ENCODE measurements around the gene ARL8B. TPM values are rescaled to one million over a fixed set of nuclear protein-coding genes. Genes with fewer than 3 reads are reported as not detected.
A peak's percentile ranks its signal among the peaks of the same experiment; 100 is the strongest.
"Not testable (repeated sequence)": the region's sequence is repeated elsewhere in the genome, so short reads cannot be mapped to it uniquely, and the experiment has no call there.

ARL8B gene
- total and polyA plus RNA-seq, 4 donors: 20.2 to 36.2 (median 24.2) TPM

DNA sequence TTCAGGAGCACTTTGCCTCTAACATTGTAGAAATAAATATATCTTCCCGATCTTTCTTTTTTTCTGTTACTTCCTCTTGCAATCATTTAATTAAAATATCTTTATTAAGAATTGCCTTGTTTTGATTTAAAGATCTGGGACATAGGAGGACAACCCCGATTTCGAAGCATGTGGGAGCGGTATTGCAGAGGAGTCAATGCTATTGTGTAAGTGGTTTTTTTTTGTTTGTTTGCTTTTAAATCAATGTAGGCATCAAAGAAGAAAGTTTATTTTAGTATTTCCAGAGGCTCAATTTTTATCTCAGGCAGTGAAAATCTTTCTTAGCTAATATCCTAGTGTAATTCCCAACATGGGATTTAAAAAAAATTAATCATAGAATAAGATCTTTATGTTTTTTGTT lies 49.9 kb downstream of the ARL8B start:
- H3K9me3 ChIP-seq (ENCODE audit: control insufficient read depth in 4 of 4, low read length in 3 of 4): no peaks in the 10 kb centered on the region
- TF ChIP-seq FOXA1 (IDR thresholded peaks at IDR 0.05): no peak
- TF ChIP-seq RAD21 (IDR thresholded peaks at IDR 0.05): no peak
- TF ChIP-seq, protein P1, sequence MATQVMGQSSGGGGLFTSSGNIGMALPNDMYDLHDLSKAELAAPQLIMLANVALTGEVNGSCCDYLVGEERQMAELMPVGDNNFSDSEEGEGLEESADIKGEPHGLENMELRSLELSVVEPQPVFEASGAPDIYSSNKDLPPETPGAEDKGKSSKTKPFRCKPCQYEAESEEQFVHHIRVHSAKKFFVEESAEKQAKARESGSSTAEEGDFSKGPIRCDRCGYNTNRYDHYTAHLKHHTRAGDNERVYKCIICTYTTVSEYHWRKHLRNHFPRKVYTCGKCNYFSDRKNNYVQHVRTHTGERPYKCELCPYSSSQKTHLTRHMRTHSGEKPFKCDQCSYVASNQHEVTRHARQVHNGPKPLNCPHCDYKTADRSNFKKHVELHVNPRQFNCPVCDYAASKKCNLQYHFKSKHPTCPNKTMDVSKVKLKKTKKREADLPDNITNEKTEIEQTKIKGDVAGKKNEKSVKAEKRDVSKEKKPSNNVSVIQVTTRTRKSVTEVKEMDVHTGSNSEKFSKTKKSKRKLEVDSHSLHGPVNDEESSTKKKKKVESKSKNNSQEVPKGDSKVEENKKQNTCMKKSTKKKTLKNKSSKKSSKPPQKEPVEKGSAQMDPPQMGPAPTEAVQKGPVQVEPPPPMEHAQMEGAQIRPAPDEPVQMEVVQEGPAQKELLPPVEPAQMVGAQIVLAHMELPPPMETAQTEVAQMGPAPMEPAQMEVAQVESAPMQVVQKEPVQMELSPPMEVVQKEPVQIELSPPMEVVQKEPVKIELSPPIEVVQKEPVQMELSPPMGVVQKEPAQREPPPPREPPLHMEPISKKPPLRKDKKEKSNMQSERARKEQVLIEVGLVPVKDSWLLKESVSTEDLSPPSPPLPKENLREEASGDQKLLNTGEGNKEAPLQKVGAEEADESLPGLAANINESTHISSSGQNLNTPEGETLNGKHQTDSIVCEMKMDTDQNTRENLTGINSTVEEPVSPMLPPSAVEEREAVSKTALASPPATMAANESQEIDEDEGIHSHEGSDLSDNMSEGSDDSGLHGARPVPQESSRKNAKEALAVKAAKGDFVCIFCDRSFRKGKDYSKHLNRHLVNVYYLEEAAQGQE (IDR thresholded peaks at IDR 0.05): no peak
- TF ChIP-seq, protein P2, sequence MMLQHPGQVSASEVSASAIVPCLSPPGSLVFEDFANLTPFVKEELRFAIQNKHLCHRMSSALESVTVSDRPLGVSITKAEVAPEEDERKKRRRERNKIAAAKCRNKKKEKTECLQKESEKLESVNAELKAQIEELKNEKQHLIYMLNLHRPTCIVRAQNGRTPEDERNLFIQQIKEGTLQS (IDR thresholded peaks at IDR 0.05): no peak
- WGBS: 46% methylated on average over 4 of the region's 4 CpGs

DNA sequence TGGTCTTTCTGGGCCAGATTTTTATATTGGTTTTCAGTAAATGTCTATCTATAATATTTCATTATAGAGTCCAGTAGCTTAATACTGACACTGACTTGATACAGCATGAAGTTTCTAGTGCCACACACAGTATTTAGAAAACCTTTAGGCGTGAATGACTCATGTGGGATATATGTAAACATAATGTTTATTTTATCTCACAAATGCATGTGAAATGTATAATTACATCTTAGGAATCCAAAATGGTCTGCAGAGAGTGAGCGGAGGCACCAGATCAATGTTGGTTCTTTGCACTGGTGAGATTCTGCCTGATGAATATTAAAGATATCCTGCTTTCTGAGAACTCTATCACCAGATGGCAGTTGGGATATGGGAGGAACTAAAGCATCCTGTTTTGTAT lies 56.9 kb downstream of the ARL8B start:
- not testable (repeated sequence) for H3K9ac ChIP-seq (ENCODE audit: low read depth in 1 of 2, low read length in 2 of 2); H3K27me3 ChIP-seq (ENCODE audit: control insufficient read depth in 4 of 4, insufficient read depth in 4 of 4, low read length in 3 of 4); H3K27ac ChIP-seq (ENCODE audit: low read depth in 1 of 2, low read length in 2 of 2); H3K9me3 ChIP-seq (ENCODE audit: control insufficient read depth in 4 of 4, low read length in 3 of 4); H3K4me1 ChIP-seq (ENCODE audit: control insufficient read depth in 4 of 4, insufficient read depth in 4 of 4, low read length in 3 of 4); DNase-seq (ENCODE audit: low spot score); H3K4me3 ChIP-seq (ENCODE audit: low read depth in 1 of 3, low read length in 3 of 3)
- WGBS: 92% methylated on average over 2 of the region's 2 CpGs
- peaks cover 3 to 41% (median 15%) of the 10 kb centered on the region in 4 donors for H3K36me3 ChIP-seq (ENCODE audit: control insufficient read depth in 4 of 4, insufficient read depth in 3 of 4, low read depth in 1 of 4, low read length in 3 of 4)

More for the DNA sequence above, 49.9 kb downstream of the ARL8B start:
- no peak overlapping the region for H3K27ac ChIP-seq (ENCODE audit: low read depth in 1 of 2, low read length in 2 of 2)
- no peak overlapping the region for H3K4me3 ChIP-seq (ENCODE audit: low read depth in 1 of 3, low read length in 3 of 3)
- peak overlapping the region in 1 of 2 donors; percentile 40 for H3K9ac ChIP-seq (ENCODE audit: low read depth in 1 of 2, low read length in 2 of 2)
- peaks cover 1 to 21% (median 15%) of the 10 kb centered on the region in 4 donors for H3K36me3 ChIP-seq (ENCODE audit: control insufficient read depth in 4 of 4, insufficient read depth in 3 of 4, low read depth in 1 of 4, low read length in 3 of 4)
- no peaks in the 10 kb centered on the region for H3K27me3 ChIP-seq (ENCODE audit: control insufficient read depth in 4 of 4, insufficient read depth in 4 of 4, low read length in 3 of 4)
- DNase-seq (ENCODE audit: low spot score): no peak
- peaks cover 0 to 5% (median 3%) of the 10 kb centered on the region in 4 donors for H3K4me1 ChIP-seq (ENCODE audit: control insufficient read depth in 4 of 4, insufficient read depth in 4 of 4, low read length in 3 of 4)

DNA sequence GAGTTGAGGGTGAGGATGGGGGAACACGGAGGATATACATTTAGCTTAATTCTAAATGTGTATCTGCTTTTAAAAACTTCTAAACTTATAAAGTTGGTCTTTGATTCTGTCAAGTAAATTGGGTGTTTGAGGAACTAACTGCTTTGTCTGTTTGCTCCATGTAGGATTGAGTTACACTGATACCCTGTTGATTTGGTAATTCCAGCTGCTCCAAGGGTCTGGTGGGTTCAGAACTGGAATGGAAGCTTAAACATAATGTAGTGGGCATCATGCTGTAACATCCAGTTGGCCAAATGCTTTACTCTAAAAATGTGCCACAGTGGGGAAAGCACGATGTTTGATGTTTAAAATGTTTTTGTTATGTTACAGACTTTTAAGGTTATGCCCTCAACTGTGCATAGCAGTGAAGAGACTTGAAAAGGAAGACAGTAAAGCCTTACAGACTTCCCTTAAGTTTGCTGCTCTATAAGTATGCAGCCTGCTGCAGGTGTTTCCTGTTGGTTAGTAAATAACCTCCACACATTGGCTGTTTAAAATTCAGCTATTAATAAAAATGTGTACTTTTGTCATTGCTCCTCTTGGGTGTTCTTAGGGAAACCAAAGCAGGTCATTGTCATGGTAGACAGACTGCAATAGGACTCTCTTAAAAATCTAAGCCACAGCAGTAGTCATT lies 59.5 kb downstream of the ARL8B start:
- no peak overlapping the region for H3K27ac ChIP-seq (ENCODE audit: low read depth in 1 of 2, low read length in 2 of 2)
- H3K9me3 ChIP-seq (ENCODE audit: control insufficient read depth in 4 of 4, low read length in 3 of 4): no peaks in the 10 kb centered on the region
- no peak for DNase-seq (ENCODE audit: low spot score)
- H3K27me3 ChIP-seq (ENCODE audit: control insufficient read depth in 4 of 4, insufficient read depth in 4 of 4, low read length in 3 of 4): no peaks in the 10 kb centered on the region
- peaks cover 2 to 30% (median 6%) of the 10 kb centered on the region in 4 donors for H3K36me3 ChIP-seq (ENCODE audit: control insufficient read depth in 4 of 4, insufficient read depth in 3 of 4, low read depth in 1 of 4, low read length in 3 of 4)
- no peak overlapping the region for H3K9ac ChIP-seq (ENCODE audit: low read depth in 1 of 2, low read length in 2 of 2)
- H3K4me1 ChIP-seq (ENCODE audit: control insufficient read depth in 4 of 4, insufficient read depth in 4 of 4, low read length in 3 of 4): peaks cover 3 to 7% (median 7%) of the 10 kb centered on the region in 4 donors
- no peak for TF ChIP-seq SP1 (IDR thresholded peaks at IDR 0.05)
- TF ChIP-seq YY1 (IDR thresholded peaks at IDR 0.05): no peak
- no peak for TF ChIP-seq TAF1 (conservative IDR thresholded peaks at IDR 0.05)
- TF ChIP-seq GABPA (IDR thresholded peaks at IDR 0.05 in 1 of 2, conservative IDR thresholded peaks at IDR 0.05 in 1 of 2): no peak
- WGBS: 84% methylated on average over 2 of the region's 2 CpGs
- no peak overlapping the region for H3K4me3 ChIP-seq (ENCODE audit: low read depth in 1 of 3, low read length in 3 of 3)

DNA sequence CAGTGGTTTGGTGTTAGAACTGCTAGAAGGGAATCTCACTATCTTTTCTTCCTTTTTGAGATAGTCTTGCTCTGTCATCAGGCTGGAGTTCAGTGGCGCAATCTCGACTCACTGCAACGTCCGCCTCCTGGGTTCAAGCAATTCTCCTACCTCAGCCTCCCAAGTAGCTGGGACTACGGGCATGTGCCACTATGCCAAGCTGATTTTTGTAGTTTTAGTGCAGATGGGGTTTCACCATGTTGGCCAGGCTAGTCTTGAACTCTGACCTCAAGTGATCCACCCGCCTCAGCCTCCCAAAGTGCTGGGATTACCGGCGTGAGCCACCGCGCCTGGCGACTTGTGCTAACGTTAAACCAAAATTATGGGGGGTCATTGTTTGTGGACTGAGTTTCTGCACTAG lies 61.6 kb downstream of the ARL8B start:
- not testable (repeated sequence) for H3K9me3 ChIP-seq (ENCODE audit: control insufficient read depth in 4 of 4, low read length in 3 of 4); H3K27me3 ChIP-seq (ENCODE audit: control insufficient read depth in 4 of 4, insufficient read depth in 4 of 4, low read length in 3 of 4); H3K27ac ChIP-seq (ENCODE audit: low read depth in 1 of 2, low read length in 2 of 2); H3K4me3 ChIP-seq (ENCODE audit: low read depth in 1 of 3, low read length in 3 of 3); DNase-seq (ENCODE audit: low spot score); H3K9ac ChIP-seq (ENCODE audit: low read depth in 1 of 2, low read length in 2 of 2); H3K4me1 ChIP-seq (ENCODE audit: control insufficient read depth in 4 of 4, insufficient read depth in 4 of 4, low read length in 3 of 4)
- 95% methylated on average over 12 of the region's 12 CpGs for WGBS
- H3K36me3 ChIP-seq (ENCODE audit: control insufficient read depth in 4 of 4, insufficient read depth in 3 of 4, low read depth in 1 of 4, low read length in 3 of 4): peaks cover 0 to 23% (median 4%) of the 10 kb centered on the region in 4 donors

Measured in liver (tissue), 9 donors.